GM06990 (cell line): ENCODE results near the gene ANTXR2.

Source experiments
- DNase-seq: peaks from one replicate; pipeline ENCODE4 v3.0.0-alpha.2; 2011; ENCODE audit not compliant: insufficient read length; ENCODE audit errors: extremely low read depth
- H3K27me3 ChIP-seq: replicated peaks from 2 replicates; pipeline ENCODE4 v1.6.0; 2011; ENCODE audit warnings: low read length; ENCODE audit not compliant: control insufficient read depth, insufficient read depth
- H3K36me3 ChIP-seq: 2 replicates; pipeline ENCODE4 v1.5.1; 2011; ENCODE audit warnings: low read length; ENCODE audit not compliant: control insufficient read depth, insufficient read depth
- H3K4me3 ChIP-seq: replicated peaks from 2 replicates; pipeline ENCODE4 v1.5.1; 2011; ENCODE audit warnings: low read depth, mild to moderate bottlenecking, control low read depth, low read length
- CTCF ChIP-seq: IDR thresholded peaks from 2 replicates; pipeline ENCODE4 v1.5.1; 2011; ENCODE audit warnings: low read length, control low read depth, mild to moderate bottlenecking, inconsistent platforms; ENCODE audit not compliant: insufficient read depth, poor library complexity, severe bottlenecking

Gene ANTXR2

GRCh38 chr4:80091184-80091583 is 18.2 kb upstream of the ANTXR2 start:
- H3K36me3 ChIP-seq, result no peaks in the 10 kb centered on the region
- DNase-seq, result no peak
- no peak for TF ChIP-seq CTCF
- no peak overlapping the region for H3K4me3 ChIP-seq
- H3K27me3 ChIP-seq, result no peaks in the 10 kb centered on the region

- H3K4me3 ChIP-seq, result no peak overlapping the region
- no peak for DNase-seq
- no peak for TF ChIP-seq CTCF
Observed at GRCh38 chr4:80090090-80090489, 17.1 kb upstream of the ANTXR2 start.

GRCh38 chr4:80088471-80088870 is 15.4 kb upstream of the ANTXR2 start:
- H3K4me3 ChIP-seq, result no peak overlapping the region
- no peaks in the 10 kb centered on the region for H3K36me3 ChIP-seq
- no peaks in the 10 kb centered on the region for H3K27me3 ChIP-seq
- DNase-seq, result no peak
- TF ChIP-seq CTCF, result no peak

More at GRCh38 chr4:80090090-80090489, 17.1 kb upstream of the ANTXR2 start:
- Histone ChIP-seq H3K36me3 (no peaks in the 10 kb centered on the region), H3K27me3 (no peaks in the 10 kb centered on the region)

GRCh38 chr4:80086296-80086695 is 13.3 kb upstream of the ANTXR2 start:
- no peaks in the 10 kb centered on the region; the same call in 1 of the 2 replicates for H3K27me3 ChIP-seq
- H3K36me3 ChIP-seq, result no peaks in the 10 kb centered on the region
- no peak for TF ChIP-seq CTCF
- no peak for DNase-seq
- no peak overlapping the region for H3K4me3 ChIP-seq

- Histone ChIP-seq H3K4me3 (no peak overlapping the region), H3K27me3 (no peaks in the 10 kb centered on the region; the same call in 1 of the 2 replicates), H3K36me3 (no peaks in the 10 kb centered on the region)
- no peak for TF ChIP-seq CTCF
- no peak for DNase-seq
Observed at GRCh38 chr4:80085081-80085480, 12.1 kb upstream of the ANTXR2 start.

- H3K4me3 ChIP-seq, result no peak overlapping the region
- no peak for TF ChIP-seq CTCF
- no peak for DNase-seq
- H3K36me3 ChIP-seq, result no peaks in the 10 kb centered on the region
- no peaks in the 10 kb centered on the region; the same call in 1 of the 2 replicates for H3K27me3 ChIP-seq
Observed at GRCh38 chr4:80082693-80083092, 9.7 kb upstream of the ANTXR2 start.
